Measurements from ENCODE around the gene SLC4A4.

Gene SLC4A4

GRCh38 chr4:71429962-71430361 is 91.1 kb downstream of the SLC4A4 start:
- TF ChIP-seq TCF12 (IDR thresholded peaks at IDR 0.05; ENCODE audit: low read depth) (no peak), YY1 (IDR thresholded peaks at IDR 0.05; ENCODE audit: low read depth) (no peak), FOXM1 (IDR thresholded peaks at IDR 0.05; ENCODE audit: borderline replicate concordance, low read depth) (no peak), EP300 (IDR thresholded peaks at IDR 0.05; ENCODE audit: borderline replicate concordance) (no peak), MAX (IDR thresholded peaks at IDR 0.05) (no peak), ZBTB7A (IDR thresholded peaks at IDR 0.05; ENCODE audit: low read depth) (no peak), NFIC (IDR thresholded peaks at IDR 0.05) (no peak), USF1 (IDR thresholded peaks at IDR 0.05) (no peak), CEBPB (IDR thresholded peaks at IDR 0.05) (no peak), EGR1 (IDR thresholded peaks at IDR 0.05) (no peak), TAF1 (IDR thresholded peaks at IDR 0.05; ENCODE audit: low read depth) (no peak), RAD21 (IDR thresholded peaks at IDR 0.05; ENCODE audit: low read depth) (no peak), CREB1 (IDR thresholded peaks at IDR 0.05; ENCODE audit: low read depth) (no peak)
- TF ChIP-seq, protein P1, sequence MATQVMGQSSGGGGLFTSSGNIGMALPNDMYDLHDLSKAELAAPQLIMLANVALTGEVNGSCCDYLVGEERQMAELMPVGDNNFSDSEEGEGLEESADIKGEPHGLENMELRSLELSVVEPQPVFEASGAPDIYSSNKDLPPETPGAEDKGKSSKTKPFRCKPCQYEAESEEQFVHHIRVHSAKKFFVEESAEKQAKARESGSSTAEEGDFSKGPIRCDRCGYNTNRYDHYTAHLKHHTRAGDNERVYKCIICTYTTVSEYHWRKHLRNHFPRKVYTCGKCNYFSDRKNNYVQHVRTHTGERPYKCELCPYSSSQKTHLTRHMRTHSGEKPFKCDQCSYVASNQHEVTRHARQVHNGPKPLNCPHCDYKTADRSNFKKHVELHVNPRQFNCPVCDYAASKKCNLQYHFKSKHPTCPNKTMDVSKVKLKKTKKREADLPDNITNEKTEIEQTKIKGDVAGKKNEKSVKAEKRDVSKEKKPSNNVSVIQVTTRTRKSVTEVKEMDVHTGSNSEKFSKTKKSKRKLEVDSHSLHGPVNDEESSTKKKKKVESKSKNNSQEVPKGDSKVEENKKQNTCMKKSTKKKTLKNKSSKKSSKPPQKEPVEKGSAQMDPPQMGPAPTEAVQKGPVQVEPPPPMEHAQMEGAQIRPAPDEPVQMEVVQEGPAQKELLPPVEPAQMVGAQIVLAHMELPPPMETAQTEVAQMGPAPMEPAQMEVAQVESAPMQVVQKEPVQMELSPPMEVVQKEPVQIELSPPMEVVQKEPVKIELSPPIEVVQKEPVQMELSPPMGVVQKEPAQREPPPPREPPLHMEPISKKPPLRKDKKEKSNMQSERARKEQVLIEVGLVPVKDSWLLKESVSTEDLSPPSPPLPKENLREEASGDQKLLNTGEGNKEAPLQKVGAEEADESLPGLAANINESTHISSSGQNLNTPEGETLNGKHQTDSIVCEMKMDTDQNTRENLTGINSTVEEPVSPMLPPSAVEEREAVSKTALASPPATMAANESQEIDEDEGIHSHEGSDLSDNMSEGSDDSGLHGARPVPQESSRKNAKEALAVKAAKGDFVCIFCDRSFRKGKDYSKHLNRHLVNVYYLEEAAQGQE (IDR thresholded peaks at IDR 0.05; ENCODE audit: low read depth): no peak

- no peak for TF ChIP-seq ZBTB7A (IDR thresholded peaks at IDR 0.05; ENCODE audit: low read depth)
- no peak for TF ChIP-seq CEBPB (IDR thresholded peaks at IDR 0.05)
- TF ChIP-seq USF1 (IDR thresholded peaks at IDR 0.05): no peak
- TF ChIP-seq EP300 (IDR thresholded peaks at IDR 0.05; ENCODE audit: borderline replicate concordance): no peak
- no peak for TF ChIP-seq MAX (IDR thresholded peaks at IDR 0.05)
- TF ChIP-seq FOXM1 (IDR thresholded peaks at IDR 0.05; ENCODE audit: borderline replicate concordance, low read depth): no peak
- no peak for TF ChIP-seq RAD21 (IDR thresholded peaks at IDR 0.05; ENCODE audit: low read depth)
- TF ChIP-seq NFIC (IDR thresholded peaks at IDR 0.05): no peak
- TF ChIP-seq, protein P1 (IDR thresholded peaks at IDR 0.05; ENCODE audit: low read depth): no peak
- no peak for TF ChIP-seq TEAD4 (IDR thresholded peaks at IDR 0.05)
- TF ChIP-seq TAF1 (IDR thresholded peaks at IDR 0.05; ENCODE audit: low read depth): no peak
- no peak for TF ChIP-seq YY1 (IDR thresholded peaks at IDR 0.05; ENCODE audit: low read depth)
- TF ChIP-seq EGR1 (IDR thresholded peaks at IDR 0.05): no peak
Observed at GRCh38 chr4:71430609-71431008, 91.8 kb downstream of the SLC4A4 start.

DNA sequence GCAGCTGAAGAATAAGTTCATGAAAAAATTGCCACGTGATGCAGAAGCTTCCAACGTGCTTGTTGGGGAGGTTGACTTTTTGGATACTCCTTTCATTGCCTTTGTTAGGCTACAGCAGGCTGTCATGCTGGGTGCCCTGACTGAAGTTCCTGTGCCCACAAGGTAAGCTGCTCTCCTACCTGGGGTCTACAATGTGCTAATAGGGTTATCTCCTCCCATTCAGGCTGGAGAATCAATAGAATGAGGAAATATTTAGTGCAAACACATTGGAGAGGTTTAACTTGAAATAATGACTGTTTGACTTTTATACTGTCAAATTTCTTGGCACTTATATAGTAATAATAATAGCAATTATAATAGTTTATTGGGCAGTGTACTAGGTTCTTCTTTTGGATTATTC is 101.8 kb downstream of the SLC4A4 start:
- TF ChIP-seq ZBTB7A (IDR thresholded peaks at IDR 0.05; ENCODE audit: low read depth) (no peak), MAX (IDR thresholded peaks at IDR 0.05) (no peak), USF1 (IDR thresholded peaks at IDR 0.05) (no peak), CREB1 (IDR thresholded peaks at IDR 0.05; ENCODE audit: low read depth) (no peak), EGR1 (IDR thresholded peaks at IDR 0.05) (no peak), FOXM1 (IDR thresholded peaks at IDR 0.05; ENCODE audit: borderline replicate concordance, low read depth) (no peak), TAF1 (IDR thresholded peaks at IDR 0.05; ENCODE audit: low read depth) (no peak), TCF12 (IDR thresholded peaks at IDR 0.05; ENCODE audit: low read depth) (no peak), TEAD4 (IDR thresholded peaks at IDR 0.05) (no peak), NFIC (IDR thresholded peaks at IDR 0.05) (no peak)

DNA sequence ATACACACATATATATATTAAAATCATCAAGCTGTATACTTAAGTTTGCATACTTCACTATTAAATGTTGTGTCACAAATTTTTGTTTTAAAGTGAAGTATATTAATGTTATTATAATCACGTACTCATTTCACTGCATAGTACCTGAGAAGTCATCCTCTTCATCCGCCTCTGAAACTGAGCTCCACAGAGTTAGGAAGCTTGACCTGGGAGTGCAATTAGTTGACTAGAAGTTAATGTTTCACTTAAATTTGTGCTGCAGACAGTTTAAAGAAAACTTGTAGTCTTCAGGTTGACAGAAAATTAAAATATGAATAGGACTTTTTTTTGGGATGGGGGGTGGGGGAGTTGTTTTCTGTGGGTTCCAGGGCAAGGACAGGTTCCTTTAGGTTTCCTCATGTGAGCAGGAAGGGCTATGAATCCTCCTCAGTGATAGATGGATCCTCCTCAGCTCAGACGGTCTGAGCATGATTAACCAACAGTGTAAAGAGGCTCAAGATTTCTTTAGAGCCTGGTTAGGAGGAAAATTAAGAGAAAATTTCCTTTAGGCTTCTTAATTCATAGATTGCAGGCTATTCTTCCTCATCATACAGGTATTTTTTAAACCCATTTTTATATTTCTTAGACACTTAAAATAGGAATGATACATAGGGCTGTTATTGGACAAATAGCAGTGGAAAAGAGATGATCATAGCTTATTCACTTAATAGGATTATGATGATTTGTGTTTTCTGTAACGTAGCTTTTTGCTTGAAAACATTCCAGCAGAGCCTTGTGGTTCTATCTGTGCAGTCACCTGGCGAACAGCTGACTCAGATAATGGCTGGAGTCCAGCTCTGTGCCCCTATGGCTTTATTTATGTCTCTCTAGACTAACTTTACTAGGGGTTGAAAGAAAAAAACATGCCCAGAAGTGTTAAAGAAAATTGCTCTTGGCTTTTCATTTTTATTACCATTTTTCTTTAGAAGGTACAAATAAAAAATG is 102.7 kb downstream of the SLC4A4 start:
- TF ChIP-seq FOXM1 (IDR thresholded peaks at IDR 0.05; ENCODE audit: borderline replicate concordance, low read depth): no peak
- no peak for TF ChIP-seq YY1 (IDR thresholded peaks at IDR 0.05; ENCODE audit: low read depth)
- TF ChIP-seq RAD21 (IDR thresholded peaks at IDR 0.05; ENCODE audit: low read depth): no peak

- TF ChIP-seq FOXM1 (IDR thresholded peaks at IDR 0.05; ENCODE audit: borderline replicate concordance, low read depth) (no peak), EGR1 (IDR thresholded peaks at IDR 0.05) (no peak)
Observed at GRCh38 chr4:71442336-71442735, 103.5 kb downstream of the SLC4A4 start.
